Measurements from ENCODE around the gene CCDC28B. TPM values are rescaled to one million over a fixed set of nuclear protein-coding genes. Genes with fewer than 3 reads are reported as not detected.
"Not testable (repeated sequence)": the region's sequence is repeated elsewhere in the genome, so short reads cannot be mapped to it uniquely, and the experiment has no call there.

CCDC28B gene
- total RNA-seq (68.7 and 75.1 TPM in 2 replicates), polyA plus RNA-seq (99.7 and 111 TPM in 2 replicates)

DNA sequence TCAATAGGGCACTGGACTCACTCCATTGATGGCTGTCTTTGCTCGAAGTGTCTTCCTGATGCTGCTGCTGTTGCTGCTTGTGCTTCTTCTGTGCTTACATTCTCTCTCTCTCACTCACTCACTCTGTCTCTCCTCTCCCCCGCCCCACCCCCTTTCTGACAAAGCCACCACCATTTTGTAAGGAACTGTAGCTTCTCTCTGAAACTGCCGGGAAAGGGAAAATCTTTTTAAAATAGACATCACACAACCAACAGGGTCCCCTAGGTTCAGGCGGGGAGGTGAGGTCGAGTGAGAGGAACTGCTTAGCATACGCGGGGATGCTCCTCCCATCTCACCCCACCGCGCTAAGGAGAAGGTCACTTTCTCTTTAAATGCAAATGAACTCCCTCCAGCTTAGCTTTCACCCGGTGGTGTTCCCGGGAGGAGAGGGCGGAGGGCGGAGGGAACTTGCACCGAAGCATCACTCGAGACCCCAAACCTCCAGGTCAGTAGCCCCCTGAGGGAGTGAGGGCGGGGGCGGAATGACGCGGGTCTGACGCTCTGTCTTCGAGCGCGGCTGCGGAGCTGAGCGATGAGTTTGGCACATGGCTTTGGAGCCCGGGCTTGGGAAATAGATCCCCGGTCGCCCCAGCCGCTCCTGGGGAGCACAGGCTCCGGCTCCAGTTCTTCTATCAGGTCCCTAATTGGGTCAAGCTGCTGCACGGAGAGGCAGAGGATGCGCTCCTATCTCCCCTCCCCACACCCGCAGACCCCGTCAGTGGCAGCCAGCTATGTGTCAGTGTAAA, at the start of gene CCDC28B:
CCDC28B (plus strand) TSS at position 370 of the 785 bp plus-strand sequence. CDS start 1,341 bp downstream, outside the sequence.
- H3K4me3 ChIP-seq, result peak within 1 kb of the TSS; percentile 46
- peaks cover 12% of the 10 kb centered on the region for H3K36me3 ChIP-seq
- DNase-seq (ENCODE audit: low read depth in 1 of 2, low spot score in 1 of 2), result peak; percentile 70 to 74
- H3K9me3 ChIP-seq (ENCODE audit: low read depth), result no peaks in the 10 kb centered on the region
- peak within 1 kb of the TSS; percentile 77 for H3K27ac ChIP-seq
- H3K27me3 ChIP-seq, result no peaks in the 10 kb centered on the region
- peaks cover 12% of the 10 kb centered on the region for H3K4me1 ChIP-seq (ENCODE audit: low read depth)
- TF ChIP-seq, protein P1, sequence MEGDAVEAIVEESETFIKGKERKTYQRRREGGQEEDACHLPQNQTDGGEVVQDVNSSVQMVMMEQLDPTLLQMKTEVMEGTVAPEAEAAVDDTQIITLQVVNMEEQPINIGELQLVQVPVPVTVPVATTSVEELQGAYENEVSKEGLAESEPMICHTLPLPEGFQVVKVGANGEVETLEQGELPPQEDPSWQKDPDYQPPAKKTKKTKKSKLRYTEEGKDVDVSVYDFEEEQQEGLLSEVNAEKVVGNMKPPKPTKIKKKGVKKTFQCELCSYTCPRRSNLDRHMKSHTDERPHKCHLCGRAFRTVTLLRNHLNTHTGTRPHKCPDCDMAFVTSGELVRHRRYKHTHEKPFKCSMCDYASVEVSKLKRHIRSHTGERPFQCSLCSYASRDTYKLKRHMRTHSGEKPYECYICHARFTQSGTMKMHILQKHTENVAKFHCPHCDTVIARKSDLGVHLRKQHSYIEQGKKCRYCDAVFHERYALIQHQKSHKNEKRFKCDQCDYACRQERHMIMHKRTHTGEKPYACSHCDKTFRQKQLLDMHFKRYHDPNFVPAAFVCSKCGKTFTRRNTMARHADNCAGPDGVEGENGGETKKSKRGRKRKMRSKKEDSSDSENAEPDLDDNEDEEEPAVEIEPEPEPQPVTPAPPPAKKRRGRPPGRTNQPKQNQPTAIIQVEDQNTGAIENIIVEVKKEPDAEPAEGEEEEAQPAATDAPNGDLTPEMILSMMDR (IDR thresholded peaks at IDR 0.05; ENCODE audit: low read depth, low read length), result no peak

DNA sequence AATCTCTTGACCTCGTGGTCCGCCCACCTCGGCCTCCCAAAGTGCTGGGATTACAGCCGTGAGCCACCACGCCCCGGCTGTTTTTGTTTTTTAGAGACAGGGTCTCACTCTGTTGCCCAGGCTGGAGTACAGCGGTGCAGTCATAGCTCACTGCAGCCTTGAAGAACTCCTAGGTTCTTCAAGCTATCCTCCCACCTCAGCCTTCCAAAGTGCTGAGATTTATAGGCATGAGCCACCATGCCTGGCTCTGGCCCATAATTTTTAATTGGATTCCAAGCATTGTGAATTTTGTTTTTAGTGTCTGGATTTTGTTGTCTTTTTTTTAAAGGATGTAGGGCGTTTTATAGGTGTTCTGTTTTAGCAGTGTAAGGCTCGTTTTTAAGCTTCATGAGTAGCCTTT, 49.5 kb upstream of the CCDC28B start:
- Histone ChIP-seq H3K9me3 (ENCODE audit: low read depth) (no peaks in the 10 kb centered on the region), H3K4me1 (ENCODE audit: low read depth) (peaks cover 12% of the 10 kb centered on the region), H3K27me3 (no peaks in the 10 kb centered on the region), H3K36me3 (no peaks in the 10 kb centered on the region), H3K4me3 (no peak overlapping the region), H3K27ac (peak overlapping the region; percentile 70)
- DNase-seq (ENCODE audit: low read depth in 1 of 2, low spot score in 1 of 2), result no peak
- TF ChIP-seq, protein P1 (IDR thresholded peaks at IDR 0.05; ENCODE audit: low read depth, low read length), result no peak

DNA sequence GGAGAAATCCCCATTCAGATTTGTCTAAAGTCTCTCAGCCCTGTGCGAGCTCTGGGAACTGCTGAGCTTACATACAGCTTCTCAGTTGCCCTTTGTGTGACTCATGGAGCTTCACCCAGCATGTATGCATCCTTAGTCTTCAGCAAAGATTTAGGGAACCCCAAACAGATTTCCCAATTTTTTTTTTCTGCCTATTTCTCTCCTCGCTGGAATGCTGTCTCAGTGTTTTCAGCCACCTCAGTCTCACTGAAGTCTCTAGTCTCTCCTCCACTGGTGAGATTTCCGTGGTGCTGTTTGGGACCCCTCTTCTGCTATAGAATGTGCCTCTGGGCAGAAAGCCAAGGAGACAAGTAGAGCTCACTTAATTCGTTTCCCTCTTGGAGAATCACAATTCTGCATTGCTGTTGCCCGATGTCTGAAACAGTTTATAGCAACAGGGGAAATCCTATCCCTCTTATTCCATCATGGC, 49.0 kb upstream of the CCDC28B start:
- TF ChIP-seq, protein P1 (IDR thresholded peaks at IDR 0.05; ENCODE audit: low read depth, low read length), result no peak
- peaks cover 12% of the 10 kb centered on the region for H3K4me1 ChIP-seq (ENCODE audit: low read depth)
- H3K27ac ChIP-seq, result peak overlapping the region; percentile 70
- no peak overlapping the region for H3K4me3 ChIP-seq
- no peaks in the 10 kb centered on the region for H3K27me3 ChIP-seq
- peaks cover 3% of the 10 kb centered on the region for H3K36me3 ChIP-seq
- no peaks in the 10 kb centered on the region for H3K9me3 ChIP-seq (ENCODE audit: low read depth)
- DNase-seq (ENCODE audit: low read depth in 1 of 2, low spot score in 1 of 2), result peak; percentile 69 to 81

DNA sequence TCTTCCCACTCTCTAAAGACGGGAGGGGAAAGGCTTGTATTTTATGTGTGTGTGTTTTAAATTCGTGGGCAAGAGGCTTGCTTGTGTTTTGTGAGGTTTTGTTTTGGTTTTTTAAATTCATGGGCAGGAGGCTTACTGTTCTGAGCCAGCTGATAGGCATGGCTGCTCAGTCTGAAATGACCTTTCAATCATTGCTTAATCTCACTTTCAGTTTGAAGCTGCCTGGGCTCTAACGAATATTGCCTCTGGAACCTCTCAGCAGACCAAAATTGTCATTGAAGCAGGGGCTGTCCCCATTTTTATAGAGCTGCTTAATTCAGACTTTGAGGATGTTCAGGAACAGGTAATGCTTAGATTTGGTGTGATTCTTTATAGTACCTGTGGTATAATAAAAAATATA, 41.2 kb upstream of the CCDC28B start:
- Histone ChIP-seq H3K4me3 (no peak overlapping the region), H3K9me3 (ENCODE audit: low read depth) (no peaks in the 10 kb centered on the region), H3K27ac (no peak overlapping the region), H3K36me3 (peaks cover 65% of the 10 kb centered on the region), H3K27me3 (no peaks in the 10 kb centered on the region), H3K4me1 (ENCODE audit: low read depth) (no peaks in the 10 kb centered on the region)
- DNase-seq (ENCODE audit: low read depth in 1 of 2, low spot score in 1 of 2), result no peak
- TF ChIP-seq, protein P1 (IDR thresholded peaks at IDR 0.05; ENCODE audit: low read depth, low read length), result no peak

DNA sequence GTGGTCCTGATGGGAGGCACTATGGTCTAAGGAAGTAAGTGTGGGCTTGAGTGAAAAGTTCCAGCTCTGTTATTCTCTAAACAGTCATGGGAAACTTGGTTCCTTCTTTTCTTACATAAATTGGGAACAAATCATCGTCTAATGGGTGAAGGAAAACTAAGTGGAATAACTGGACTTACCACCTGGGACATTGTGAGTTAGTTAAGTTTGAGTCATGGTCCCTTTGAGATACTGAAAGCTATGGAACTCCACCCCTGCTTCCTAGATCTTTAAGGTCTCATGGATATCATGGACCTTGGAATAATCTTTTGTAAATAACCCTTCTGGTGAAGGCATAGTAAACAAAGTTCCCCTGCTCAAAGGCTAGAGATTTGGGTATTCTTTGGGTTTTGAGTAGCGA, 37.0 kb upstream of the CCDC28B start:
- H3K36me3 ChIP-seq, result peaks cover 67% of the 10 kb centered on the region
- H3K4me1 ChIP-seq (ENCODE audit: low read depth), result no peaks in the 10 kb centered on the region
- no peaks in the 10 kb centered on the region for H3K9me3 ChIP-seq (ENCODE audit: low read depth)
- DNase-seq (ENCODE audit: low read depth in 1 of 2, low spot score in 1 of 2), result no peak
- no peak overlapping the region for H3K27ac ChIP-seq
- H3K4me3 ChIP-seq, result no peak overlapping the region
- TF ChIP-seq, protein P1 (IDR thresholded peaks at IDR 0.05; ENCODE audit: low read depth, low read length), result no peak
- no peaks in the 10 kb centered on the region for H3K27me3 ChIP-seq

DNA sequence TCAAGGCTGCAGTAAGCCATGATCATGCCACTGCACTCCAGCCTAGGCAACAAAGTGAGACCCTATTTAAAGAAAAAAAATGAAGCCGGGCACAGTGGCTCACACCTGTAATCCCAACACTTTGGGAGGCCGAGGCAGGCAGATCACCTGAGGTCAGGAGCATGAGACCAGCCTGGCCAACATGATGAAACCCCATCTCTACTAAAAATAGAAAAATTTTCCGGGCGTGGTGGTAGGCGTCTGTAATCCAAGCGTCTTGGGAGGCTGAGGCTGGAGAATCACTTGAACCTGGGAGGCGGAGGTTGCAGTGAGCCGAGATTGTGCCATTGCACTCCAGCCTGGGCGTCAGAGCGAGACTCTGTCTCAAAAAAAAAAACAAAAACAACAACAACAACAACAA, 34.8 kb upstream of the CCDC28B start:
- H3K36me3 ChIP-seq, result peaks cover 52% of the 10 kb centered on the region

More for the DNA sequence above, 34.8 kb upstream of the CCDC28B start:
- not testable (repeated sequence) for H3K27ac ChIP-seq; H3K4me3 ChIP-seq; H3K9me3 ChIP-seq (ENCODE audit: low read depth); DNase-seq (ENCODE audit: low read depth in 1 of 2, low spot score in 1 of 2); H3K27me3 ChIP-seq
- H3K4me1 ChIP-seq (ENCODE audit: low read depth), result peaks cover 10% of the 10 kb centered on the region
